Progenitor cell of endocrine pancreas (in vitro differentiated cells): ENCODE results near the gene EDN1. TPM values are rescaled to one million over a fixed set of nuclear protein-coding genes. Genes with fewer than 3 reads are reported as not detected.

Source experiments
- DNase-seq: peaks from one replicate; pipeline ENCODE4 v3.0.0; 2021; ENCODE audit warnings: low spot score; ENCODE audit not compliant: unreplicated experiment
- H3K27ac Mint-ChIP-seq: 2 replicates; pipeline ENCODE4 v1.8.0; 2021; ENCODE audit warnings: mild to moderate bottlenecking, moderate library complexity, mixed read lengths
- H3K27me3 Mint-ChIP-seq: 2 replicates; pipeline ENCODE4 v1.8.0; 2021; ENCODE audit warnings: mixed read lengths
- H3K36me3 Mint-ChIP-seq: 2 replicates; pipeline ENCODE4 v1.8.0; 2022; ENCODE audit warnings: mixed read lengths; ENCODE audit not compliant: insufficient read depth
- H3K4me1 Mint-ChIP-seq: 2 replicates; pipeline ENCODE4 v1.8.0; 2021; ENCODE audit warnings: low read depth, mixed read lengths
- H3K4me3 Mint-ChIP-seq: 2 replicates; pipeline ENCODE4 v1.8.0; 2021; ENCODE audit warnings: low read depth, mild to moderate bottlenecking, moderate library complexity, mixed read lengths
- H3K9me3 Mint-ChIP-seq: 2 replicates; pipeline ENCODE4 v1.8.0; 2021; ENCODE audit warnings: low read depth, mixed read lengths
- total RNA-seq: library from RNA; stranded (reverse); gene quantifications from 2 replicates; pipeline ENCODE4 v1.2.1, GENCODE V29; 2021
- TF ChIP-seq, protein P1 (sequence below): fragments of 200-600 bp; sonication (generic); IDR thresholded peaks from one replicate; pipeline ENCODE4 v1.5.0; 2021; ENCODE audit warnings: antibody characterized with exemption, mild to moderate bottlenecking; ENCODE audit not compliant: unreplicated experiment

EDN1 gene
- total RNA-seq, 1 donor from 2014 or later, result 2.0 TPM

DNA sequence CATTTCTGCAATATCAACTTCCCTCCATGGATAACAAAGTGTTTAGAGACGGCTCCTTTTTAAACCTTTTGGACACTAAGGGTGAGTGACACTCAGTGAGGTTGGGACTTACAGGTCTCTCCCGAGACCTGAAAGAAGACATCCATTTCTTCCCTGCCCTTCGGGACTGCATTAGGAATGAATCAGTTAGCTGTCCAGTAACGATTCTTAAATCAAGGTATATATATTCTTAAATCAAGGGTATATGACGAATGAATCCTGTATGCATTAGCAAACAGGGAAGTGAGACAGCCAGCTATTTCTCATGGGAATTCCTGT lies 52.9 kb downstream of the EDN1 start:
- no peak for DNase-seq
- Mint-ChIP-seq H3K9me3 (peaks cover 2% of the 10 kb centered on the region), H3K4me1 (peaks cover 34% of the 10 kb centered on the region), H3K4me3 (no peak overlapping the region), H3K36me3 (peaks cover 1% of the 10 kb centered on the region), H3K27me3 (peaks cover 20% of the 10 kb centered on the region), H3K27ac (no peak overlapping the region)
- TF ChIP-seq, protein P1, sequence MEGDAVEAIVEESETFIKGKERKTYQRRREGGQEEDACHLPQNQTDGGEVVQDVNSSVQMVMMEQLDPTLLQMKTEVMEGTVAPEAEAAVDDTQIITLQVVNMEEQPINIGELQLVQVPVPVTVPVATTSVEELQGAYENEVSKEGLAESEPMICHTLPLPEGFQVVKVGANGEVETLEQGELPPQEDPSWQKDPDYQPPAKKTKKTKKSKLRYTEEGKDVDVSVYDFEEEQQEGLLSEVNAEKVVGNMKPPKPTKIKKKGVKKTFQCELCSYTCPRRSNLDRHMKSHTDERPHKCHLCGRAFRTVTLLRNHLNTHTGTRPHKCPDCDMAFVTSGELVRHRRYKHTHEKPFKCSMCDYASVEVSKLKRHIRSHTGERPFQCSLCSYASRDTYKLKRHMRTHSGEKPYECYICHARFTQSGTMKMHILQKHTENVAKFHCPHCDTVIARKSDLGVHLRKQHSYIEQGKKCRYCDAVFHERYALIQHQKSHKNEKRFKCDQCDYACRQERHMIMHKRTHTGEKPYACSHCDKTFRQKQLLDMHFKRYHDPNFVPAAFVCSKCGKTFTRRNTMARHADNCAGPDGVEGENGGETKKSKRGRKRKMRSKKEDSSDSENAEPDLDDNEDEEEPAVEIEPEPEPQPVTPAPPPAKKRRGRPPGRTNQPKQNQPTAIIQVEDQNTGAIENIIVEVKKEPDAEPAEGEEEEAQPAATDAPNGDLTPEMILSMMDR, result no peak

DNA sequence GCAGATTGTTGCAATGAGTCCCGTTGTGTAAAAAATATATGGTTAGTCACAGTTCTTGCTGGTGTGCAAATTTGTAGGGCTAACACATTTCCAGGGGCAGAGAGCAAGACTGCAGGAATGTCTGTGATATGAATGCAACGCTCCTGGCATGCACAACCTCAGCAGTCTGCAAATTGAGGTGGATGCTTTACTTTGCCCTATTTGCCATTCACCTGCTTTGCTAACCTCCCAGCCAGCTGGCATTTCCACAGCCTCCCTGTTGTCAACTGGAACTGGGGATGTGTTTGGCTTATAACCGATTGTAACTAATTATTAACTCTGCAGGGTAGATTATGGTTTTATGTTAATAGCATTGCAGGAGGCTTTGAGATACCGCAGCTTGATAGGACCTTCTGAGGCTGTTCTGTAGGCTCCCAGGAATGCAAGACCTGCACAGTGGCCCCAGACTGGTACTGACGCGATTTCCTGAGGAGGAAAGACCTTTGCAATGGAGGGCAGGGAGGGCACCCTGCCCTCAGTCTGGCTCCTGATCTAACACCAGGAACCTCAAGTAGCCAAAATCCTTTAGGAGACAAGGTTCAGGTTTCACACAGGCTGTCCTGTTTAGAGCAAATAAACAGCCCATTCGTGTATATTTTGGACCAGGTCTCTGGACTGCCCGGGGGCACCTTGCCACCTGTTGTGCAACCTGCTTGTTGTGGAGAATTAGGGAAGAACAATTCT lies 53.4 kb downstream of the EDN1 start:
- H3K36me3 Mint-ChIP-seq, result peaks cover under 1% of the 10 kb centered on the region
- no peak for DNase-seq
- TF ChIP-seq, protein P1, result no peak
- H3K27ac Mint-ChIP-seq, result no peak overlapping the region
- H3K9me3 Mint-ChIP-seq, result peaks cover 1% of the 10 kb centered on the region
- H3K4me3 Mint-ChIP-seq, result no peak overlapping the region
- H3K27me3 Mint-ChIP-seq, result peaks cover 18% of the 10 kb centered on the region
- H3K4me1 Mint-ChIP-seq, result peaks cover 35% of the 10 kb centered on the region

DNA sequence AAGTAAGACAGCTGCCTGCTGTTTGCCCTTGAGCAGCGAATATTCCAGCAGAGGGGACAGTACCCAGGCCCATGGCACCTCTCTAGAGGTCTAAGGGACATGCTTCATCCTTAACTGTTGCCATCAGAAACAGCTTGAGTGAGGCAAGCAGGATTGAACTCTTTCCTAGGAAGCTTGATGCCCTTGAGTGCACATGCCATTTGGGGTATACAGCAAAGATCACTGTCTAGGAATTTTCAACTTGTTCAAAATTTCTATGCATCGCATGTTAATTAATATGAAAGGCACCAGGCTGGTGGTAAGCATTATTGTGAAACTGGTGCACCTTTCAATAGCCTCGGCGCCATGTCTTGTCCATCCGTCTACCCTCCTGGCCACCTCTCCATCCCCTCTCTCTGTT lies 54.1 kb downstream of the EDN1 start:
- Mint-ChIP-seq H3K27ac (no peak overlapping the region), H3K27me3 (peaks cover 12% of the 10 kb centered on the region), H3K36me3 (no peaks in the 10 kb centered on the region), H3K4me1 (peaks cover 38% of the 10 kb centered on the region), H3K9me3 (no peaks in the 10 kb centered on the region), H3K4me3 (no peak overlapping the region)
- DNase-seq, result no peak
- TF ChIP-seq, protein P1, result no peak

DNA sequence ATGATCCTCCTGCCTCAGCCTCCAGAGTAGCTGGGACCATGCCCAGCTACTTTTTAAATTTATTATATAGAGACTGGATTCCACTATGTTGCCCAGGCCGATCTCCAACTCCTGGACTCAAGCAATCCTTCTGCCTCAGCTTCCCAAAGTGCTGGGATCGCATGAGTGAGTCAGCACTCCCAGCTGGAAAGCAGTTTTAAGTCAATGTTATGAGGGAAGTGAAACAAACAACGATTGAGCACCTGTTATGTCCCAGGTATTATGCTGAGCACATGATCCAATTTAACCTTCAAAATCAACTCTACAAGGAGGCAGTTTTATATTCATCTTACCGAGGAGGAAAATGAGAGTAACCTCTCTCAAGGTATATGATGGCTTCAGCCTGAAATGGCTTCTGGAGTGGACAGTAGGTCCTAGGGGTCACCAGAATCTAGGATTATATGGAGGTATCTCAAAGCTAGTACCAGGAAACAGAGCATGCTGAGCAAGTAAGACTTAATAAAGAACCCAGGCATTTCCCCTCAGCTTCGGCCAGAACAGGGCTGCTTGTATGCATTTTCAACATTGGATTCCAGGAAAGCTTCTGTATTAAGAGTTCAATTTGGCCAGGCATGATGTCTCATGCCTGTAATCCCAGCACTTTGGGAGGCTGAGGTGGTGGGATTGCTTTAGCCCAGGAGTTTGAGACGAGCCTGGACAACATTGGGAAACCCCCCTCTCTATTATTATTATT lies 55.0 kb downstream of the EDN1 start:
- no peak for DNase-seq
- Mint-ChIP-seq H3K36me3 (no peaks in the 10 kb centered on the region), H3K27me3 (peaks cover 6% of the 10 kb centered on the region), H3K4me3 (no peak overlapping the region), H3K9me3 (no peaks in the 10 kb centered on the region), H3K27ac (no peak overlapping the region), H3K4me1 (peaks cover 36% of the 10 kb centered on the region)
- TF ChIP-seq, protein P1, result no peak

DNA sequence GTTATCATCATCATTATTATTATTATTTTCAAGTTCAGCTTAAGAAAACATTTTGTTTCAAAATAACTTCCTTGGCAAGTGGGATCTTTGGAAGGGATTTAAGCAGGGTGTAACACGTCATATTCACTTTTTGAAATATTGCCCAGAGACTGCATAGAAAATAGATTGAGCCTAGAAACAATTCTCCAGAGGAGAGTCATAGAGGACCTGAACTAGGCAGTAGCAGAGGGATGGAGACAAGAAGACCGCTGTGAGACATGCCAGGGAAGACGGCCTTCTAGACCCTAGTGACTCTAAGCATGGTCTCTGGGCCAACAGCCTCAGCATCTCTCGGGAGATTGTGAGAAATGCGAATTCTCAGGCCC lies 55.5 kb downstream of the EDN1 start:
- Mint-ChIP-seq H3K4me3 (no peak overlapping the region), H3K27ac (no peak overlapping the region), H3K9me3 (peaks cover under 1% of the 10 kb centered on the region), H3K27me3 (peaks cover 6% of the 10 kb centered on the region), H3K36me3 (no peaks in the 10 kb centered on the region), H3K4me1 (peaks cover 35% of the 10 kb centered on the region)
- no peak for DNase-seq
- TF ChIP-seq, protein P1, result no peak
